Panc1 (cell line): ENCODE data around the gene TEX35.

Source experiments
- POLR2AphosphoS5 ChIP-seq: IDR thresholded peaks from 2 replicates; pipeline ENCODE4 v1.6.1; 2012; ENCODE audit warnings: mild to moderate bottlenecking, low read depth, low read length, moderate library complexity
- TF ChIP-seq, protein P1 (sequence below): fragments of 450-650 bp; IDR thresholded peaks from 2 replicates; pipeline ENCODE4 v1.5.1; 2017; ENCODE audit warnings: mild to moderate bottlenecking
- TF ChIP-seq, protein P2 (sequence below), 2 experiments: IDR thresholded peaks; 2 replicates each; pipeline ENCODE4 v1.6.1; 2011 to 2012; ENCODE audit warnings: low read depth in 2 of 2, control low read depth in 1 of 2, low read length in 1 of 2, mild to moderate bottlenecking in 1 of 2, moderate library complexity in 1 of 2; ENCODE audit not compliant: insufficient read depth in 1 of 2

DNA sequence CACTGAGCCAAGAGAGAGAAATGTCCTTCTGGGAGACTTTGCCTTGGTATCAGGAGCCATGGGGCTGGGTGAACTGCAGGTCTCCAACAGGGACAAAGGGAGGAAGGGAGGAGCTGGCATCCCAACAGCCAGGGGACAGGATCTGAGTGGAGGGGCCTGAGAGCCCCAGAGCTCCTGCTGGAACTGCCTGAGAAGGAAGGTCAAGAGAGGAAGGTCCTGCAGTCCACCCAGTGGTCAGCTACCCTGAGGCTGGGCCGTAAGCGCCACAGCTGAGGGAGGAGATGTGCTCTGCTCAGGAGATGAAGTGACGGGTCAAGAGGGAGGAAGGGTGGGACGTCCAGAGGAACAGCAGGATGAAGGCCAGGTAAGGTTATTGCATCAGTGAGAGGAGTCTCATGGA lies 8.6 kb upstream of the TEX35 start:
- TF ChIP-seq, protein P1, sequence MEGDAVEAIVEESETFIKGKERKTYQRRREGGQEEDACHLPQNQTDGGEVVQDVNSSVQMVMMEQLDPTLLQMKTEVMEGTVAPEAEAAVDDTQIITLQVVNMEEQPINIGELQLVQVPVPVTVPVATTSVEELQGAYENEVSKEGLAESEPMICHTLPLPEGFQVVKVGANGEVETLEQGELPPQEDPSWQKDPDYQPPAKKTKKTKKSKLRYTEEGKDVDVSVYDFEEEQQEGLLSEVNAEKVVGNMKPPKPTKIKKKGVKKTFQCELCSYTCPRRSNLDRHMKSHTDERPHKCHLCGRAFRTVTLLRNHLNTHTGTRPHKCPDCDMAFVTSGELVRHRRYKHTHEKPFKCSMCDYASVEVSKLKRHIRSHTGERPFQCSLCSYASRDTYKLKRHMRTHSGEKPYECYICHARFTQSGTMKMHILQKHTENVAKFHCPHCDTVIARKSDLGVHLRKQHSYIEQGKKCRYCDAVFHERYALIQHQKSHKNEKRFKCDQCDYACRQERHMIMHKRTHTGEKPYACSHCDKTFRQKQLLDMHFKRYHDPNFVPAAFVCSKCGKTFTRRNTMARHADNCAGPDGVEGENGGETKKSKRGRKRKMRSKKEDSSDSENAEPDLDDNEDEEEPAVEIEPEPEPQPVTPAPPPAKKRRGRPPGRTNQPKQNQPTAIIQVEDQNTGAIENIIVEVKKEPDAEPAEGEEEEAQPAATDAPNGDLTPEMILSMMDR = no peak
- TF ChIP-seq POLR2AphosphoS5 = no peak
- TF ChIP-seq, protein P2, sequence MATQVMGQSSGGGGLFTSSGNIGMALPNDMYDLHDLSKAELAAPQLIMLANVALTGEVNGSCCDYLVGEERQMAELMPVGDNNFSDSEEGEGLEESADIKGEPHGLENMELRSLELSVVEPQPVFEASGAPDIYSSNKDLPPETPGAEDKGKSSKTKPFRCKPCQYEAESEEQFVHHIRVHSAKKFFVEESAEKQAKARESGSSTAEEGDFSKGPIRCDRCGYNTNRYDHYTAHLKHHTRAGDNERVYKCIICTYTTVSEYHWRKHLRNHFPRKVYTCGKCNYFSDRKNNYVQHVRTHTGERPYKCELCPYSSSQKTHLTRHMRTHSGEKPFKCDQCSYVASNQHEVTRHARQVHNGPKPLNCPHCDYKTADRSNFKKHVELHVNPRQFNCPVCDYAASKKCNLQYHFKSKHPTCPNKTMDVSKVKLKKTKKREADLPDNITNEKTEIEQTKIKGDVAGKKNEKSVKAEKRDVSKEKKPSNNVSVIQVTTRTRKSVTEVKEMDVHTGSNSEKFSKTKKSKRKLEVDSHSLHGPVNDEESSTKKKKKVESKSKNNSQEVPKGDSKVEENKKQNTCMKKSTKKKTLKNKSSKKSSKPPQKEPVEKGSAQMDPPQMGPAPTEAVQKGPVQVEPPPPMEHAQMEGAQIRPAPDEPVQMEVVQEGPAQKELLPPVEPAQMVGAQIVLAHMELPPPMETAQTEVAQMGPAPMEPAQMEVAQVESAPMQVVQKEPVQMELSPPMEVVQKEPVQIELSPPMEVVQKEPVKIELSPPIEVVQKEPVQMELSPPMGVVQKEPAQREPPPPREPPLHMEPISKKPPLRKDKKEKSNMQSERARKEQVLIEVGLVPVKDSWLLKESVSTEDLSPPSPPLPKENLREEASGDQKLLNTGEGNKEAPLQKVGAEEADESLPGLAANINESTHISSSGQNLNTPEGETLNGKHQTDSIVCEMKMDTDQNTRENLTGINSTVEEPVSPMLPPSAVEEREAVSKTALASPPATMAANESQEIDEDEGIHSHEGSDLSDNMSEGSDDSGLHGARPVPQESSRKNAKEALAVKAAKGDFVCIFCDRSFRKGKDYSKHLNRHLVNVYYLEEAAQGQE (IDR thresholded peaks at IDR 0.05; ENCODE audit: insufficient read depth in 1 of 2, low read depth in 2 of 2, low read length in 1 of 2) = no peak
